Effector memory CD4-positive, alpha-beta T cell (primary cell): Measurements from ENCODE around the gene PLEK.
"Not testable (repeated sequence)": the region's sequence is repeated elsewhere in the genome, so short reads cannot be mapped to it uniquely, and the experiment has no call there.

Source experiments
- DNase-seq, 3 donors: peaks; one replicate each; pipeline ENCODE4 v3.0.0-alpha.2; 2020
- H3K27ac ChIP-seq: 2 replicates; pipeline ENCODE4 v1.7.0; 2013; ENCODE audit warnings: mild to moderate bottlenecking, low read length, moderate library complexity; ENCODE audit not compliant: insufficient read depth, poor library complexity, severe bottlenecking
- H3K27me3 ChIP-seq: replicated peaks from 2 replicates; pipeline ENCODE4 v1.7.0; 2013; ENCODE audit warnings: mild to moderate bottlenecking, low read length; ENCODE audit not compliant: insufficient read depth, control insufficient read depth, poor library complexity, severe bottlenecking
- H3K36me3 ChIP-seq: 2 replicates; pipeline ENCODE4 v1.7.0; 2013; ENCODE audit warnings: mild to moderate bottlenecking, low read length, moderate library complexity; ENCODE audit not compliant: control insufficient read depth, insufficient read depth
- H3K4me1 ChIP-seq: 2 replicates; pipeline ENCODE4 v1.7.0; 2013; ENCODE audit warnings: low read length, mild to moderate bottlenecking; ENCODE audit not compliant: control insufficient read depth, insufficient read depth, poor library complexity, severe bottlenecking
- H3K4me3 ChIP-seq: 2 replicates; pipeline ENCODE4 v1.7.0; 2013; ENCODE audit warnings: low read length, low read depth, mild to moderate bottlenecking; ENCODE audit not compliant: insufficient read depth, poor library complexity, severe bottlenecking
- H3K9me3 ChIP-seq: 2 replicates; pipeline ENCODE4 v1.7.0; 2013; ENCODE audit warnings: mild to moderate bottlenecking, low read length, moderate library complexity; ENCODE audit not compliant: control insufficient read depth

PLEK gene

DNA sequence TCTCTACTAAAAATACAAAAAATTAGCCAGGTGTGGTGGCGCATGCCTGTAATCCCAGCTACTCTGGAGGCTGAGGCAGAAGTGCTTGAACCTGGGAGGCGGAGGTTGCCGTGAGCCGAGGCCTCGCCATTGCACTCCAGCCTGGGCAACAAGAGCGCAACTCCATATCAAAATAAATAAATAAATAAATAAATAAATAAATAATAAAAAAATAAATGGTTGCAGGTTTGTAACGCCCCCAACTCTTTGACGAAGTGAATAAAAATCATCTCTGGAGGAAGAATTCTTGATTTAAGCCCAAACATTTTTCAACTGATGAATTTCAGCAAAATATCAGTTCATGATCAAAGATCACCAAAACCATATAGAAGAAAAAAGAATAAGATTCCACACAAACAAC is 32.1 kb upstream of the PLEK start:
- H3K9me3 ChIP-seq, result no peaks in the 10 kb centered on the region
- DNase-seq, result no peak
- H3K27ac ChIP-seq, result no peak overlapping the region
- H3K4me3 ChIP-seq, result no peak overlapping the region
- H3K27me3 ChIP-seq, result no peaks in the 10 kb centered on the region
- no peaks in the 10 kb centered on the region for H3K4me1 ChIP-seq
- H3K36me3 ChIP-seq, result no peaks in the 10 kb centered on the region

DNA sequence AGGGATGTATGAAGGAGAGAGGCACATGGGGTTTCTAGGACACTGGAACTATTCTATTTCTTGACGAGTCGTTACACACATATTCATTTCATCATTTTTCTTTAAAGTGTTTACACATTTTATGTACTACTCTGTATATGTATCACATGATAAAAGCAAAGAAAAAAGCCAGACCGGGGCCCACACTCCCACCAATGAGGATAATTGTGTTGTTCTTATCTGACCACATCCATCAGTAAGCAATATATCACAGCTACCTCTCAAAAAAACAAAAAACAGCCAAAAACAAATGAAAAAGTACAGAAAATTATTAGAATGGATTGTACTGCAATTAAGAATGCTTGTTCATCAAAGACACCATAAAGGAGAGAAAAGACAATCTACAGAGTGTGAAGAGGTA is 31.2 kb upstream of the PLEK start:
- no peak for DNase-seq
- Histone ChIP-seq H3K4me3 (no peak overlapping the region), H3K4me1 (no peaks in the 10 kb centered on the region), H3K9me3 (no peaks in the 10 kb centered on the region), H3K27me3 (no peaks in the 10 kb centered on the region), H3K27ac (no peak overlapping the region), H3K36me3 (no peaks in the 10 kb centered on the region)

DNA sequence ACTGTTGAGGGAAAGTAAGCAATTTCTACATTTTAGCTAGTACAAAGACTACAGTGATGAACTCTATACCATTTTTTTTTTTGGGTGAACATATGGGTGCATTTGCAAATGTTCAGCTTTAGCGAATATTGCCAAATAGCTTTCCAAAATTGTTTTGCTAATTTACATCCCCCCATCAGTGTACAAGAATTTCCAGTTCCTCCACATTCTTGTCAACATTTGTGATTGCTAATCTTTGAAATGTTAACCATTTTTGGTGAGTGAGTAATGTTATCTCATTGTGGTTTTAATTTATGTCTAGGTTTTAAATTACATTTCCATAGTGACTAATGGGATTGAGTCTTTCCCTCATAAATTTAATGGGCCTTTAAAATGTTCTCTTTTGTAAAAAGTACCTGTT is 28.9 kb upstream of the PLEK start:
- no peak for DNase-seq
- Histone ChIP-seq H3K27me3 (no peaks in the 10 kb centered on the region), H3K36me3 (no peaks in the 10 kb centered on the region), H3K27ac (no peak overlapping the region), H3K9me3 (no peaks in the 10 kb centered on the region), H3K4me1 (no peaks in the 10 kb centered on the region), H3K4me3 (no peak overlapping the region)

DNA sequence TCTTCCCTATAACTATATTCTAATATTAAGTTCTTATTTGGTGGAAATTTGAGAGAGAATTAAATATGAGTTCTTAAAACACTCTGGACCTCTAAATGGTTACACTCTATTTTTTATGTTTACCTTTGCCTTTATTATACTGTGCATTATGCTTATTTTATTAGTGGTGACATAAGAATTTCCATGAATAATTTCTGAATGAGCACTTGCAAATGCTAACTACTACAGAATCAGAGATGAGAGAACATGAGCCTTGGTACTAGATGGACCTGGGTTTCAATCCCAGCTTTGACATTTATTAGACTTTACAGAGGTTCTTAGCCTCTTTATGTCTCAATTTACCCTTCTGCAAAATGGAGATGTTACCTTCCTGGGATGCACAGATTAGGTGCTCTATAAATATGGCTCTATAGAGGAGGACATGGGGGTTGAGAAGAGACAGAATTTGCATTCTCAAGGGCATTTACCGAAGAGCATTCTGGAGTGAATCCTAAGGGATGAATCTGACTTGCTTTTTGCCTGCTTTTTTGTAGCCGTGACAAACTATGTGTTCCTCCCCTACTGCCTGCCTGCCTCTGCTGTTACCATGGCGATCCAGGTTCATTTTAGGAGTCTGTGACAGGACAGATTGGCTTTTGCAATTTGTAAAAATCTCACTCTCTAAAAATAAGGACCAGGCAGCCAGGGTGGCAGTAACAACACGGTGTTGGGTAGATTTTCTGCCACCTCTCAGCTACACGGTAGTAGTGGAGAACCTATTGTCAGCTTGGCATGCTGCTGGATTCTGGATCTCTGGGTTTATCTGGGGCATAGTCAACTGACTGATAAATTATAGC is 24.6 kb upstream of the PLEK start:
- no peaks in the 10 kb centered on the region for H3K27me3 ChIP-seq
- H3K9me3 ChIP-seq, result no peaks in the 10 kb centered on the region
- H3K4me3 ChIP-seq, result no peak overlapping the region

DNA sequence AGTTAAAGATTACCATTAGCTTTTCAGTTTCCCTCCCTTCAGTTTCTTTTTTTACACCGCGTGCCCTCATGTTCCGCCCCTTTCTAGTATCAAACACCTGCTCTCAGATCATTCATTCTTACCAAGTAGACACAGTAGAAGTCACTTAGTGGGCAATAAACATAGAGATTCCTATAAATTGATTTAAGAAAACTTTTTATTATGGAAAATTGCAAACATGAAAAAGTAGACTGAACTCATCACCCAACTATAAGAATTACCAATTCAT is 24.1 kb upstream of the PLEK start:
- Histone ChIP-seq H3K36me3 (no peaks in the 10 kb centered on the region), H3K9me3 (no peaks in the 10 kb centered on the region), H3K27ac (no peak overlapping the region), H3K4me1 (no peaks in the 10 kb centered on the region), H3K4me3 (no peak overlapping the region), H3K27me3 (no peaks in the 10 kb centered on the region)
- no peak for DNase-seq

More for the DNA sequence above, 24.6 kb upstream of the PLEK start:
- Histone ChIP-seq H3K4me1 (no peaks in the 10 kb centered on the region), H3K27ac (no peak overlapping the region), H3K36me3 (no peaks in the 10 kb centered on the region)
- no peak for DNase-seq

DNA sequence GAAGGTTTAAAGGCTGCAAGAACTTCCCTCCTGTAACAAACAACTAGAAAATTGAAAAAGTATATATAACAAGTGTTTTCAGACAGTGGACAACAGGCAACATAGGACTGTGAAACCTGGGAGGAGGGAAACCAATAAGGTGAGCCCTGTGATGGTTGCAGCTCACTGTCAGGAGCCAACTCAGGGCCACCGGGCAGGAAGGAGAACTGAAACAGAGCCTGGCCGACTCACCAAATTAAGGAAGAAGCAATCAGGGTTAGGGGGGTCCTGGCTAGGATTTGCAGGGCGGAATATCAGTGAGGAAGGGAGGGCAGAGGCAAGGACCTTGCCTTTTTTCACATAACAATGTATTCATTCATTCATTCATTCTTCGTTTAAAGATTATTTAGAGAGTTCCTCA is 23.5 kb upstream of the PLEK start:
- no peaks in the 10 kb centered on the region for H3K27me3 ChIP-seq
- no peak for DNase-seq
- H3K27ac ChIP-seq, result no peak overlapping the region
- H3K36me3 ChIP-seq, result no peaks in the 10 kb centered on the region
- no peaks in the 10 kb centered on the region for H3K9me3 ChIP-seq
- H3K4me3 ChIP-seq, result no peak overlapping the region
- H3K4me1 ChIP-seq, result no peaks in the 10 kb centered on the region

DNA sequence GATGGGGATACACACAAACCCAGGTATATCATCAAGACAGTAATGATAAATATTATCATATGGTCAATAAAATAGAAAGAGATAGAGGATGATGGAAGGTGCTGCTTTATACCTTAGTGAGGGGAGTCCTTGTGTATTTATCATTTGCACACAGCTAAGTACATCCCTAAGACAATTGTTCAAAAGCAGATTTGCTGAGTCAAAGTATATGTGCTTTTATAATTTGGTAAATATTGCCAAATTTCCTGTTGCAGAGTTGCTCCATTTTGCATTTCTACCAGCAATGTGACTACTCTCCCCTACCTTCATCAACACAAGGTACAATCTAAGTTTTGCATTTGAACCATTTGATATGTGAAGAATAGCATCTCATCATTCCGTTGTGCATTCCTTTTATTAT is 22.6 kb upstream of the PLEK start:
- no peak for DNase-seq
- Histone ChIP-seq H3K4me3 (no peak overlapping the region), H3K27ac (no peak overlapping the region), H3K9me3 (no peaks in the 10 kb centered on the region), H3K36me3 (no peaks in the 10 kb centered on the region), H3K27me3 (no peaks in the 10 kb centered on the region), H3K4me1 (no peaks in the 10 kb centered on the region)

DNA sequence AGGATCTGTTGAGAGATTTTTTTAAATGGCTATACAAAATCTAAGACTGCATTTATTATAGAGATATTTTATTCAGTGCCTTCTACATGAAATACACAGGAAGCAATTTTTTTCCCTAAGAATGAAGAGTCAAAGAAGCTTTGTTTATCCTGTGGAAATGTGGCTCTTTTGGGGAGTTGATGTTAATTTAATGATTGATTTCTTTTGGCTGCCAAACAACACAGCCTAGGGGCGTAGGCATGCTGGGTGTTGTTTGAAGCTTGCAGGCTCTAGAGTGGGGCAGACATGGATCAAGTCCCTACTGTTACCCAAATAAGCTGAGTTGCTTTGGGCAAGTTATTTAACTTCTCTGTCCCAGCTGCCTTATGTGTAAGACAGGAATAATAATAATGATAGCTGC is 21.1 kb upstream of the PLEK start:
- no peaks in the 10 kb centered on the region for H3K27me3 ChIP-seq
- H3K4me3 ChIP-seq, result no peak overlapping the region
- no peak overlapping the region for H3K27ac ChIP-seq
- no peak for DNase-seq
- no peaks in the 10 kb centered on the region for H3K9me3 ChIP-seq
- no peaks in the 10 kb centered on the region for H3K36me3 ChIP-seq
- H3K4me1 ChIP-seq, result no peaks in the 10 kb centered on the region

DNA sequence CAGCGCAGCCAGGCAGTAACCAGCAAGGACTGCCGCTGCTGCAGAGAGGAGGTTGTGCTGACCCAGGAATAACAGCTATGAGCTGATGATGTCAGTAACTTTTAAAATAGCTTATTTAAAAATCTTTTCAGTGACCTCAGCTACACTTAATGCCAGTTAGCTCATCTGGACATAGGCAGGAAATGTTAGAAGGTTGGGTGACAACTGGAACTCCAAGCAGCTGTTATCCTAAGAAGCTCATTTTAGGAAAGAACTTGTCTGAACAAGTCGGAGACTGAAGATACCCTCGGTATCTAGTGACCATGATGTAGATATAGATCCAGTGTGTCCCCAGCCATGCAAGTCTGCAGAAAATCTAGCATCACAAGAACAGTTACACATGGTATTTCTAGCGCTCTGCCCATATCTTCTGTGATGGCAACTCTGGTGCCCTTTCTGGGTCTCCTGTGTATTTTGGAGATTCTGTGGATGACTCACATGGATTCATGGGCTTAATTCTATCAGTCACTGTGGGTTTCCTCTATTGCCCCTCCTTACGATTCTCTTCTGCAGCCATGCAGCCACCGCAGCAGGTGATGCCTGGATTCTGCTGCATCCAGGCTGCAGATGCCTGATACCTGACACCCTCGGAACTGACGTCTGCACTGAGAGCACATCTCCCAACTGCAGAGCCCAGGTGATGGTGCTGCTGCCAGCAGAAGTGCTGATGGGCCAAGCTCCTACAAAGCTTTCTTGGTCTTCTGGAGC is 19.8 kb upstream of the PLEK start:
- Histone ChIP-seq H3K27me3 (no peaks in the 10 kb centered on the region), H3K9me3 (no peaks in the 10 kb centered on the region), H3K27ac (no peak overlapping the region), H3K4me3 (no peak overlapping the region), H3K36me3 (no peaks in the 10 kb centered on the region), H3K4me1 (no peaks in the 10 kb centered on the region)
- DNase-seq, result no peak

DNA sequence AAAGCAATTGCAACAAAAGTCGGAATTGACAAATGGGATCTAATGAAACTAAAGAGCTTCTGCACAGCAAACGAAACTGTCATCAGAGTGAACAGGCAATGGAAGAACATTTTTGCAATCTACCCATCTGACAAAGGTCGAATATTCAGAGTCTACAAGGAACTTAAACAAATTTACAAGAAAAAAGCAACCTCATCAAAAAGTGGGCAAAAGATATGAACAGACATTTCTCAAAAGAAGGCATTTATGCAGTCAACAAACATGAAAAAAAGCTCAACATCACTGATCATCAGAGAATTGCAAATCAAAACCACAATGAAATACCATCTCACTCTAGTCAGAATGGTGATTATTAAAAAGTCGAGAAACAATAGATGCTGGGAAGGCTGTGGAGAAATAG is 16.0 kb upstream of the PLEK start:
- DNase-seq, H3K27ac ChIP-seq, H3K36me3 ChIP-seq, H3K27me3 ChIP-seq, H3K9me3 ChIP-seq, H3K4me3 ChIP-seq, H3K4me1 ChIP-seq: not testable (repeated sequence)
